IPS-18c (cell line): ENCODE measurements around the gene TENT4A.

Experiments
- H3K4me3 ChIP-seq: 2 replicates; pipeline ENCODE4 v1.7.0; 2013; ENCODE audit warnings: low read depth, mild to moderate bottlenecking, low read length, moderate library complexity; ENCODE audit not compliant: insufficient read depth
- H3K9me3 ChIP-seq: one replicate; pipeline ENCODE4 v1.6.1; 2013; ENCODE audit warnings: mild to moderate bottlenecking, low read length, moderate library complexity; ENCODE audit not compliant: control insufficient read depth, insufficient read depth

TENT4A gene

DNA sequence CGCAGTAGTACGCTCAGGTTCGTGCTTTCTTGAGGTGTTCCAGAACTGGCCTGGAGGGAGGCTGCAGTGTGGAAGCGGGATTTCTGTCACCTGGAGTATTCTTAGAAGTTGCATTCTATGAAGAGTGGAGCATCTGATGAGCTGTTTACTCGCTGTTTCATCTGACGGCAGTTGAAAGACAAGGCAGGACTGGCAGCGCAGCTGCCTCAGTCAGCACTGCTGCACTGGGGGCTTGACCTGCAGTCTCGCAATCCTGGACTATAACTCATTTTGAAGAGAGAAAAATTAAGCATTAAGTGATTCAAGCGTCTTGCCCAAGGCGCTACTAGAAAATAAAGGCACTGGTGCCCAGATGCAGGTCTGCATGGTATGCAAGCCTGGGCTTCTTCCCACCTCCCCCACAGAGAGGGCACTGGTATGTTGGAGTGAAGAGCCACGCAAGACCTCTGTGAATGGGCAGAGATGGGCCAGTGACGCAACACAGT is 10.6 kb downstream of the TENT4A start:
- H3K9me3 ChIP-seq, result no peaks in the 10 kb centered on the region

DNA sequence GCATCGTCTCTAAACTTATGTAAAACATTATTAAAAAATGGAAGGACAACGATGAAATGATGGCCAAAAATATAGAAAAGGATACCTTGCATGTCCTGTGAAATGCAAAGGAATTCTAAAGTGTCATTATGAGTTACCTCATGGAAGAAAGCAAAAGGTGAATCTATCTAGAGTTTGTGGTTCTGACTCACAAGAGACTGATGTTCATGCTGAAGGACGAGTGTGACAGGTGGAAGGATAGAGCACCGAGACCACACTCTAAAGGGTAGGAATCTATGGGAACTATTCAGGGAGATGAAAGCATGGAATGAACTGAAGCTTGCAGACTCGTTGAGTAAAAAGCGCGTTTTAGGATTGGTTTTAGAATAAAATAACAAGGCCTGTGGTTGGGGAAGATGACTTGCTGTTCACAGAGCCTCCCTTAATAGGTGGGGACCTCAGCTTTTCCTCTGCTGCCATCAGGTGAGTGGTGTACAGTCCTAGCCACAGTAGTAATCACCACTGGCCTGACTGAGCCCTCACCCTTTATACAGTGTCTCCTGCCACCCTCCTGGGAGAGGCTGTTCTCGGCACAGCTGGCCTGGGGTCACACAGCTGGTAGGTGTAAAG is 11.2 kb downstream of the TENT4A start:
- Histone ChIP-seq H3K9me3 (no peaks in the 10 kb centered on the region), H3K4me3 (no peak overlapping the region)

More for the DNA sequence above, 10.6 kb downstream of the TENT4A start:
- H3K4me3 ChIP-seq, result no peak overlapping the region

DNA sequence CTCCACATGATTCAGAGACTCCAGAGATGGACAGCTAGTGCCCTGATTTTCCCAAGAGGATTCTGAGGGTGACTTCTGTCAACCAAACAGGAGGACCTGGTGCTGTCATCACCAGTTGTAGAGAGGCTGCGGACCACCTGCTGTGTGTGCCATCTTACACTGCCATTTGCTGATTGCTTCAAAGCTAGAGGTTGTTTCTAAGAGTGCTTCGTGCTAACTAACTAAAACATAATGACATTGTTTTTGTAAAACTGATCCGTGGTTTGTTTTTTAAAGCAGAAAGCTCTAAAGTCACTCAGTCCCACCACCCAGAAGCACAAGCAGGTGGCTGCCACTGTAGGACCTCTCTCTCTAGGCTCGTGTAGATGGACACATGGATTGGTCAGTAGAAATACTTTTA is 12.2 kb downstream of the TENT4A start:
- Histone ChIP-seq H3K4me3 (no peak overlapping the region), H3K9me3 (no peaks in the 10 kb centered on the region)

DNA sequence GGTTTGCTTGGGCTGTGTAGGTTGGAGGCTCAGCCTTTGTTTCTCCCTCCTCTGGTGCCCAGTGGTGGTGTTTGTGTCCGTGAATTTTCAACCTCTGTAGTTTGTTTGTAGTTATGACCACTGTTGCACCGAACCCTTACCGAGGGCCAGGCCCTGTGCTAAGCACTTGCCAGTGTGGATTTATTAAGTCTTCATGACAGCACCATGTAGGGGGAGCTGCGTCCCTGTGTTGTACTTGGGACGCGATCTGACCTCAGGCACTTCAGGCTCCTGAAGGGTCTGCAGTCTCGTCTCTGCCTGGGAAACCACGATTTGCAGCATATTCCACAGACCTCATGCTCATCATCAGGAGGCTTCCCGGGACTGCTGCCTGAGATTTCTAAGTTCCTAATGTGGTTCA is 12.8 kb downstream of the TENT4A start:
- Histone ChIP-seq H3K9me3 (no peaks in the 10 kb centered on the region), H3K4me3 (no peak overlapping the region)

DNA sequence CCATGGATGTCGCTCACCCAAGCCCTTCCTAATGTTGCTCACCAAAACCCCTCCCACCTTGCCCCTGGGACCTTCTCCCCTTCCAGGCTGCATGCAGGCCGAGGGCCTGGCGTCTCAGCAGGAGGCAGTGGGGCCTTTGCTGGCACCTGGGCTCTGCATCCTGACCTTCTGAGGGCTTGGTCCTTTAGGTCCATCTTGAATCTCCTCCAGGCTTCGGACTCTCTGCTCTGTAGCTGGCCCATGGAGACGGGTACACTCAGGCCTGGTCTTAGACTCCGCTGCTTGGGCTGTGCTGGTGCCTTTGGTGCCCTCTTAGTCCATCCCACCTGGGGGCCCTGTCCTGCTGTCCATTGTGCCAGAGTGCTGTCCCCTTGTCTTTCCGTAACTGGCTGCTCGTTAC is 14.0 kb downstream of the TENT4A start:
- H3K9me3 ChIP-seq, result no peaks in the 10 kb centered on the region
- no peak overlapping the region for H3K4me3 ChIP-seq

DNA sequence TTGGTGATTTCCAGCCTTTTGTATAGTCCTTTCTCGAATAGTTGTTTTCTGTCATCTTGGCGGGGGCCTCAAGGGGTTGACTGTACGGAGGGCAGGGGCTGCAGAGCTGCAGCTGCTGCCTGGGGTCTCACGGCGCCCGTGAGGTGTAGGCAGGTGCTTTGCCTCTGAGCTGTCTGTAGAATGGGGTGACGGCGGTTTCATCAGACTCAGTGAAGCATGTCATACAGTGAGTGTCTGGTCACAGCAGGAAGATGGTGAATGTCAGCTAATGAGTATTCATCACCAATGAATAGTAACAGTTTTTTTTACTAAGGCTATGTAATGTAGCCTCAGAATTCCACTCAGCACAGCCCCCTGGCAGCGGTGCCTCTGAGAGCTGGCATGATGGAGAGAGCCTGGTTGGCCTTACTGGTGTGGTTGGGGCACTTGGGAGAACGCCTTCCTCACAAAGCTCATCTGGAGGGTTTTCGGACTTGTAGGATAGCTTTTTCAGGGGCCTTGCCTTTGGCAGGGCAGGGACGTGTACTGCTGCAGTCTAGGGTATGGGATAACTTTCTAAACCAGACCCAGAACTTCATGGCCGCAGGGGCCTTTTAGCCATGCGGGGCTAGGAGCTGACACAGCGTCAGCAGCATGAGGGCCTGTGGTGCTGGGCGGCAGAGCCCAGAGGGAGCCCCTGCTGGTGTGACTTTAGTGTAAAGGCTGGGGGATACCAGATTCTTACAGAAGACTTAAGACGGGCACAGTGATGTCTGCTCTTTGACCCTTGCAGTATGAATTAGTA is 15.0 kb downstream of the TENT4A start:
- Histone ChIP-seq H3K9me3 (no peaks in the 10 kb centered on the region), H3K4me3 (no peak overlapping the region)

DNA sequence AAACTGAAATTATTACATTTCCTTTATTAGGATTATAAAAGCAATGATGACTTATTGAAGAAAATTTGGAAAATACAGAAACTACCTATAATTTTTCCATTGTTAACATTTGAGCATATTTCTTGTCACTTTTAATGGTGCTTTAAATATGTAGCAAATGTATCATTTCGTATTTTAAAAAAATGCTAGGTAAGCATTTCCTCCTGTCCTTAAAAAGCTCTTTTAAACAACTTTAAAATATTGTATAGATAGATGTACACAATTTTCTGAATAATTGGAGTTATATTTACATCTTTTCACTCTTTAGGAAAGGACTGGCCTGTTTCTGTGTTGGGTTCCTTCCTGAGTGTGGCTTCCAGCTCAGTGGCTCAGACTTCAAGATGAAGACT is 15.6 kb downstream of the TENT4A start:
- H3K4me3 ChIP-seq, result no peak overlapping the region
- no peaks in the 10 kb centered on the region for H3K9me3 ChIP-seq

DNA sequence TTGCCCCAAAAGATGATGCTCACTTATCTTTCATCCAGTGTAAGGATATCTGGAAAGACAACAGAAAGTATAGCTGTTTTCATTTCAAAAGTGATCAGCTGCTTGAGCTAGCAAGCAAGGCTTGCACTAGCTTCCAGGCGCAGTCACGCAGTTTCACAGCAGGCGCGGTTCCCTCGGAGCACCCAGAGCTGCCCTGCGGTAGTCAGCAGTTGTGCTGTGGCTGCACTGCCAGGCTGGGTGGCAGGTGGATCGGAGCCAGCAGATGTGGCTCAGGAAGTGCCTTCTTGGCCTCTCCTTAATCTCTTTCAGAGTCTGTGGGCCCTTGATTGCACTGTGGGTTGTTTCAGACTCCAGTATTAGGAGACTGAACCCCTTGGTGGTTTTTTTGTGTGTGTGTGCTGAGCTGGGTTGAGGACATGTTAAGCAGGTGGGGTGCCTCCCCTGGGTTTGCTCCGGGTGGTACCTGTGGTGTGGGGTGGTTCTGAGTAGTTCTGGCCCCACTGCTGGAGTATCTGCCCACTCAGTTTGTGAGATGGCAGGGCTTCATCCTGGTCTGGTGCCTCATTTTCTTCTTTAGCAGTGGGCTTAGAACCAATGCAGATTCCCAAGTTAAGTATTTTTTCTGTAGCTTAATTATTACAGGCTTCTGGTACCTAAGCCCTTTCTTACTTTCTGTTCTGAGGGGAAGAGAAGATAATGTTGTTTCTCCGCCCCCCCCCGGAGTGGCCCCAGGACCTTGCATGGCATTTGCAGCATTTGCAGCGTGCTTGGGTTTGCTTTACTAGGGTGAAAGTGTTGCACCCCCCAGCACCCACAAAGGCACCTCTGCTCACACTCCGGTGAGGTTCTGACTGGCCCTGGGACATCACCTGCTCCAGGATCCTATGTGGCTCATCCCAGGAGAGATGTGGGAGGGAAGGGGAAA is 16.4 kb downstream of the TENT4A start:
- Histone ChIP-seq H3K4me3 (no peak overlapping the region), H3K9me3 (no peaks in the 10 kb centered on the region)

DNA sequence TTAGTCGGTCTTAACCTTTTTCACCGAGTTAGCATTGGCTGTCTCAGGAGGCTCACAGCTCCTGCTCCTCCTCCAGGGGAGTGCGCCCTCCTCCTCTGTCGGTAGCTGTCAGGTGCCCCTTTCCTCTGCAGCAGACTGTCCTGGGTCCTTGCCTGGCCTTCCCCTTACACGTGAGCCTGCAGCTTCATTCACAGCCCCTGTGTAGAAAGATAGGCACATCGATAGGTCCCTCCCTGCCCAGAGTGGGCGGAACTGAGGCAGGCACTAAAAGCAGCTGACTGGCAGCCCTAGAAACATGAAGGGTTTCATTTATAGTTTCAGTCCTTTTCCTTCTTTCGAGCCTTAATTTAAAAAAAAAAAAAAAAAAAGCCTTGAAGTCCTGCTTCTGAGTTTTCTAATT is 17.2 kb downstream of the TENT4A start:
- no peak overlapping the region for H3K4me3 ChIP-seq

DNA sequence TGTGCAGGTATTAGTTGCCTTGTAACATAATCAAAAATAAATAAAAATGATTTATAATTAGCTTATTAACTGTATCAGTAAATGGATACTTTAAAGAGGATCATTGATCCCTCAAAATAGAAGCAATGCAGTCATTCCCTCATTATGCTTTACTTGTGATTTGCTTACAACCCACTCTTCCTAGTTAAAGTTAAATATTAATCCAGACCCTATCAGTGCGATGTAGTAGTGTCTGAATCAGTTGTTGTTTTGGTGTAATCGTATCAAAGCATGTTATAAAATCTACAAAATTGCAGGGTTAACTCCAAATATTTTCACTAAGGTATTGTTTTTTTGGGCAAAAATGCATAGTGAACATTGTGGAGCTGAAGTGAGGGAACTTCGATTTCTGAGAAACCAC is 17.6 kb downstream of the TENT4A start:
- H3K4me3 ChIP-seq, result no peak overlapping the region
- H3K9me3 ChIP-seq, result no peaks in the 10 kb centered on the region

More for the DNA sequence above, 17.2 kb downstream of the TENT4A start:
- no peaks in the 10 kb centered on the region for H3K9me3 ChIP-seq

DNA sequence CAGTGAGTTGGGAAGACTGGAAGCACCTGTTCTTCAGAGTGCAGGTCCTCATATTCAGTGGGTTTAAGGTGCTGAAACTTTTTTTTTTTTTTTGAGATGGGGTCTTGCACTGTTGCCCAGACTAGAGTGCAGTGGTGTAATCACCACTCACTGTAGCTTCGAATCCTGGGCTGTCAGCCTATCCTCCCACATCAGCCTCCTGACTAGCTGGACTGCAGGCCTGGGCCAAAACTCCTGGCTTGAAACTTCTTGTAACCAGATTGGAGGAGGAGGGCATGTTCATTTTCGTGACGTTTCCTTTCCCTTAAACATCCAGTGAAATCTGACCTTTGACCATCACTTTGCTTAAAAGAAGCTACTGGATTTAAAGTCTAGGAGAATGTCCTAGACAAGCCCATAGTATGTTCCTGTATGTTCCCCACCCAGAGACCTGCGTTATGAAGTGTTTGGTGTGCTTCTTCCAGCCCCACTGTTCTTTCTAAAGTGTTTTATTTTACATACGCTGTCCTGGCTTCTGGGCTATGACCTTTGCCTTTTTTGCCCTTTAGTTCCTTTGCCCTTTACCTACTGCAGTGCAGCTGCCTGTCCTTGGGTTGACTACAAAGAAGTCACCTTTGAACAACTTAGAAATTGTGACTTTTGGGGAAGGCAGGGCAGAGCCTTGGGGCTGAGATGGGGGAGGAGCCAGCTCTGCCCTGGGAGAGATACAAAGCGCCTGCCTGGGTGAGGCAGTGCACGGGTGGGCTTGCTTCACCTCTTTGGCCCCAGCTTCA is 18.4 kb downstream of the TENT4A start:
- Histone ChIP-seq H3K9me3 (no peaks in the 10 kb centered on the region), H3K4me3 (no peak overlapping the region)

DNA sequence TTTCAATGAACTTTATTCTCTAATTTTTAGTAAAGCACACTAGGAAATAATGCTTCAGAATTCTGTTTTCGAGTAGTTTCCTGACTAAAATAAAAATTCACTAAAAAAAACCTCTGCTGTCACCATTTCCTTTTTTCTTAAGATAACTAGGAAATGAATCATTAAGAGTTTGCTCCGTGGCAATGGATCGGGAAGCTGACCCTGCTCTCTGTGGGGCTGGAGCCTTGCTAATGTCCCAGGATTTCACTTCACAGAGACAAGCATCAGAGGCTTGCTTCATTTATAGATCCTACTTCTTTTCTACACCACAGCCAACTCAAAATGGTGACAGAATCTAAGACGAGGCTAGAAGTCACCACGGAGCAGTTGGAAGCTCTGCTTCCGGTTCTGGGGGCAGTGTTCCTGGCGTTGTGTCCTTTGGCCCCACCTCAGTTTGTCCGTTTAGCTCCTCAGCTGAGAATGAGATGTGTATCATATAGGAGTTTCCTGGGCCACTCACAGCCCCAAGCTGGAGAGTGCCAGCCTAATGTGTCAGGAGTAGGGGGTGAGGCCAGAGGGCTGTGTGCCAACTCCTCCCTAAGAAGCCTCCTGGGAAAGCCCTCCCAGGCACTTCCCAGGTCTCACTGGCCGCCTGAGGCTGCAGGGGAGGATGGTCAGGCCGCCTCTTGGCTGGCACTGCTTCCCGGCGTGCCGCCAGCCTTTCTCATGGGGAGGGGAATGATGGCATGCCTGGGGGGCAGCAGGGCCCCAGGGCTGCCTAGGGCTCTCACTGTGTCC is 19.6 kb downstream of the TENT4A start:
- Histone ChIP-seq H3K4me3 (no peak overlapping the region), H3K9me3 (no peaks in the 10 kb centered on the region)

DNA sequence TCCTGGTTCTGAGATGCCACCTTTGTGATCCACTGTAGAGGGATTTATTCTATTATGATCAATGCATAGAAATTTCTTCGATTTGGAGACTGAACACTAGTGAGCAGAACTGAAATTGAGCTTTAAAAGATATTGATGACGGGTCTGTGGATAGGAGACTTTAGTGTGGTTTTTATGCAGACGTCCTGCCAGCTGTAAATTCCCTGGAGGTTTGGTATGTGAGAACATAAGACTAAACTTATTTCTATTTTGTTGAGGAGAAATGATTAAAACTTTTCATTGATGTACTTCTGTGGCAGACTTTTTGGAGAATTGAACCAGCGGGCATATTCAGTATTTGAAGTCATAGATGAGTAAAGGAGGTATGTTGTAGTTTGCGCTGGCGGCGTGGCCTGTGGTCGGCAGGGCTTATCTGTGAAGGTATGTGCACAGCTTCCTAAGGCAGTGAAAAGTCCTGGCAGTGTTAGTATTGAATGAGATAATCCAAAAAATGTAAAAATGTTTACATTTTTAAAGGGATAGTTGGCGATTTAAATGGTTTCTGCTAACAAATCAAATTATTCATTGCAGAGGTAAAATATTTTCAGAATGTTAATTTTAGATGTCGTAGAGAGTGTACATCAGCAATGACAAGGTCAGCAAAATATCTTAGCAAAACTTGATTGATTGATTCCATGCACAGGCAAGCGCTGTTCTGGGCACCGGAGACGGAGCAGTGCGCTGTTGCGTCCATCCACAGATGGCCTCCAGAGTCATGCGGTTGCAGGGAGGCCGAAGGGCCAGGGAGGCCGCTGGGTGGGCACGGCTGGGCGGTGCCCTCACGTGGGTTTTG is 20.4 kb downstream of the TENT4A start:
- Histone ChIP-seq H3K4me3 (no peak overlapping the region), H3K9me3 (no peaks in the 10 kb centered on the region)

DNA sequence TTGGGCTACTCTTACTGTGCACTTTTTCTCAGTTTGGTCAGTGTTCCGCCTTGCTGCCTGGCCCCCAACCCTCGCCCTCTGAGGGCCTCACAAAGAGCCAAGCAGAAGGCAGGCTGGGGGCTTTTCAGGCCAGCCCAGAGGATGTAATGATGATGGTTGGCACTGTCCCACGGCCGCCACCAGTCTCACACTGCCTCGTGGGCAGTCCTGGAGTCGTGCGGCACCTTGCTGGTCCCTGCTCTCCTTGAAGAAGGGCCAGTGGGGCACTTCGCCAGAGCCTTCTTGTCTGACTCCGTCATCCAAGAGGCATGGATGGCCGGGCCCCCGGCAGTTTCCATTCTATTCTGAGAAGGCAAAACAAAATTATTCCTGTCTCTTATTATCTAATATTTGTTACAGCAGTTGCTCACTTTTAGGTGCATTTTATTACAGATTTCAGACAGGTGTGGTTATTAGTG is 21.0 kb downstream of the TENT4A start:
- Histone ChIP-seq H3K9me3 (no peaks in the 10 kb centered on the region), H3K4me3 (no peak overlapping the region)

DNA sequence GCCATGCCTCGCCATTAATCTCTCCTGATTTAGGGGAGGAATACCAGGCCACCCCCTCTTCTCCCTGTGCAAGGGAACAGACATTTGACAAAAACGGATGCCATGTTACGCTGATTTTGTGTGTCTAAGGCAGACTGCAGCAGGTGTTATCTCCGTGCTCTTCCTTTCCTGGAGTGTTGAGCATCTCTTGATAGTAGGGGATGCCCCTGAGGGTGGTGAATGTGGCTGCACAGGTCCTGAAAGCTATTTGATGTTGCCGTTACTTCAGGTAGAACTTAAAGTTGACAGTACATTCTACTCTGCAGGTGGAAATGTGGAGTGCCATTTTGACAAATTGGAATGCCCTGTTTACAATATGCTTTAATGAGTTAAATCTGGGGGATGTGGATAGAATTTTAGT is 21.5 kb downstream of the TENT4A start:
- H3K4me3 ChIP-seq, result no peak overlapping the region
- no peaks in the 10 kb centered on the region for H3K9me3 ChIP-seq

DNA sequence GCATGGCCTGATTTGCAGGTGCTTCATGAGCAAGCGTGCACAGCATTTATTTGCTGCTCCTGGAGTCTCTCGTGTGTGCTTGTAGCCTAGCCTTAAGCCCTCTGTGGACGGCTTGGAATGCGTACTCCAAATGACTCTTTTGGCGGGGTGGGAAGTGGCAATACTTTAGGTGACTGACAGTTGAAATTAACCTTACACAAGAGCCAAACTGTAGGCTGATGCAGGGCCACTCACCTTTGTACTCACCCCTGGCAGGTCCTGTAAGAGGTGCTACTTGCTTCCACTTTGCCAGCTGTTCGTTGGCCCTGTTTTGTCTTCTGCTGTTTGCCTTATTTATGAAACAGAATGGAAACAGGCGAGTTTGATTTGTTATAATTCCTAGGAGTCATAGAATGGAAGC is 22.9 kb downstream of the TENT4A start:
- Histone ChIP-seq H3K9me3 (no peaks in the 10 kb centered on the region), H3K4me3 (no peak overlapping the region)
